Measurements from ENCODE around the gene DYNC1I2.

DNA sequence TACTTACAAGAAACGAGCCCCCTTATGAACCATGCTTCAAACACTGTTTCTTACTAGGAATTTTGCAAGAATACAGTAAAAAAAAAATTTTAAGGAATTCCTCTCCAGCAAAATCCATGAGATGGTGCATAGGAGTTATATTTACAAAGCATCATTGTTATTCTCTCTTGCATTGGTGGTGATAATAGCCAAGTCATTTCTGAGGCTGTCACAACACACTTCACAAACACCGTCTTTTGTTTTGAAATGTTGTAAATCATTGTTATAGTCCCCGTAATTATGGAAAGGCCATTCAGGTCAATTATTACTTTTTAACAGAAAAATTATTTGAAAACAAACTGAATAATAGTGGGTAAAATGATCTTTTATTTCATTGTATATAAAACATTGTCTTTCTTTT, 60.1 kb downstream of the DYNC1I2 start:
- TF ChIP-seq, protein P1, sequence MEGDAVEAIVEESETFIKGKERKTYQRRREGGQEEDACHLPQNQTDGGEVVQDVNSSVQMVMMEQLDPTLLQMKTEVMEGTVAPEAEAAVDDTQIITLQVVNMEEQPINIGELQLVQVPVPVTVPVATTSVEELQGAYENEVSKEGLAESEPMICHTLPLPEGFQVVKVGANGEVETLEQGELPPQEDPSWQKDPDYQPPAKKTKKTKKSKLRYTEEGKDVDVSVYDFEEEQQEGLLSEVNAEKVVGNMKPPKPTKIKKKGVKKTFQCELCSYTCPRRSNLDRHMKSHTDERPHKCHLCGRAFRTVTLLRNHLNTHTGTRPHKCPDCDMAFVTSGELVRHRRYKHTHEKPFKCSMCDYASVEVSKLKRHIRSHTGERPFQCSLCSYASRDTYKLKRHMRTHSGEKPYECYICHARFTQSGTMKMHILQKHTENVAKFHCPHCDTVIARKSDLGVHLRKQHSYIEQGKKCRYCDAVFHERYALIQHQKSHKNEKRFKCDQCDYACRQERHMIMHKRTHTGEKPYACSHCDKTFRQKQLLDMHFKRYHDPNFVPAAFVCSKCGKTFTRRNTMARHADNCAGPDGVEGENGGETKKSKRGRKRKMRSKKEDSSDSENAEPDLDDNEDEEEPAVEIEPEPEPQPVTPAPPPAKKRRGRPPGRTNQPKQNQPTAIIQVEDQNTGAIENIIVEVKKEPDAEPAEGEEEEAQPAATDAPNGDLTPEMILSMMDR (conservative IDR thresholded peaks at IDR 0.05; ENCODE audit: low read depth, low read length): no peak
- no peak for TF ChIP-seq EZH2 (IDR thresholded peaks at IDR 0.05; ENCODE audit: borderline replicate concordance, low read depth, low read length, poor library complexity, severe bottlenecking)

Measured in A673 (cell line).